ENCODE data around the gene MISP. TPM values are rescaled to one million over a fixed set of nuclear protein-coding genes. Genes with fewer than 3 reads are reported as not detected.
A peak's percentile ranks its signal among the peaks of the same experiment; 100 is the strongest.

Gene MISP
- polyA plus RNA-seq, 2 of the 4 experiments (the other 2 are of a cell fraction) = 46.5 to 62.7 TPM

DNA sequence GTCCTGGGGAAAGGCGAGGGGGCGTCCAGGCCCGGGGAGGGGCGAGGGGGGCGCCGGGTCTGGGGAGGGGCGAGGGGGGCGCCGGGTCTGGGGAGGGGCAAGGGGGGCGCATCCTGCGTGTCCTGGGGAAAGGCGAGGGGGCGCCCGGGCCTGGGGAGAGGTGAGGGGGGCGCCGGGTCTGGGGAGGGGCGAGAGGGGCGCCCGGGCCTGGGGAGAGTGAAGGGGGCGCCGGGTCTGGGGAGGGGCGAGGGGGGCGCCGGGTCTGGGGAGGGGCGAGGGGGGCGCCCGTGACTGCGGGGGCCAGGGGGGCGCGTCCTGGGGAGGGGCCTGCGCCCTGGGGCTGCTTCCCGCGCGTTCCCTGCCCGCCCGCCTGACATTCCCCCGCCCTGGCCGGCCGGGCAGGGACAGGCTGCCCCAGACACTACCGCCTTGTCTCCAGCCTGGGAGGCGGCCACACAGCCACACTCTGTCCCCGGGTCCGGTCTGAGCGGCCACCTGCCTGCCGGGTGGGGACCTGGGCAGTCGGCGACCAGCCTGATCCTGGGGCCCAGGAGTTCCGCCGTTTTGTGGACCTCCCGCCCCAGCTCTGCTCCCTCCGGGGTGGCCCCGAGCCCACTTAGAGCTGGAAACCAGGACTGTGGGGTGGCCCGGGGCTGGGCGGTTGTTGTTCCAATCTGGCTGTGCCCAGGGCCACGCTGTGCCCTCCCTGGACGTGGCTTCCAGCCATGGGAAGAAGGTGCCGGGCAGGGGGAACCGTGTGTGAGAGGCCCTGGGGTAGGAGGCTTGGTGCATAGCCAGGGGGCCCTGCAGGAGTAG is 30.4 kb upstream of the MISP start (continued):
- TF ChIP-seq, protein P1, sequence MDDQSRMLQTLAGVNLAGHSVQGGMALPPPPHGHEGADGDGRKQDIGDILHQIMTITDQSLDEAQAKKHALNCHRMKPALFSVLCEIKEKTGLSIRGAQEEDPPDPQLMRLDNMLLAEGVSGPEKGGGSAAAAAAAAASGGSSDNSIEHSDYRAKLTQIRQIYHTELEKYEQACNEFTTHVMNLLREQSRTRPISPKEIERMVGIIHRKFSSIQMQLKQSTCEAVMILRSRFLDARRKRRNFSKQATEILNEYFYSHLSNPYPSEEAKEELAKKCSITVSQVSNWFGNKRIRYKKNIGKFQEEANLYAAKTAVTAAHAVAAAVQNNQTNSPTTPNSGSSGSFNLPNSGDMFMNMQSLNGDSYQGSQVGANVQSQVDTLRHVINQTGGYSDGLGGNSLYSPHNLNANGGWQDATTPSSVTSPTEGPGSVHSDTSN (IDR thresholded peaks at IDR 0.05) = no peak

DNA sequence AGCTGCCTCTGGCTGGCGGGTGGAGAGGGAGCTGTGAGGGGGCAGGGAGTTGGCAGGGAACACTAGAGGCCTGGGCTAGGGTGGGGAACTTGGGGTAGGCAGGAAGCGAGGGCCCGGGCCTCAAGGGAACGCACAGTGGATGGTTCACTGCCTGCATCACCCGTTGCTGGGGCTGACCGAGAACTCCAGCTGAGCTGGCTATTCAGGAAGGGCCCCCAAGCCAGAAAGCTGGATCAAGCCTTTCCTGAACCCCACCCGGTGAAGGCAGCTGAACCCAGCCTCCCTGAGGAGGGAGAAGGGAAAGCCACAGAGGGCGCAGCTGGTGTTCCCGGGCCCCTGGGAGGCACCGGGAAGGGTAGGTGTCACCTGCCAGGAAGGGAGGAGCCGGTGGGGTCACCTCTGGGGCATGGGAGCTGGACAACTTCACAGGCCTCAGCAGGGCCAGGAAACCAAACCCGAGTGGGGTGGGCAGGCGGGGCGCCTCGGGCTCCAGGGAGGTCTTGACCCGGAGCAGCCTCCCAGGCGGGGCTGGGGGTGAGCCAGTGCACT is 28.3 kb upstream of the MISP start:
- no peak overlapping the region for H3K4me3 ChIP-seq
- H3K4me2 ChIP-seq = no peak overlapping the region
- no peak for ATAC-seq
- H3K27ac ChIP-seq = peak overlapping the region in 1 of 2 experiments; percentile 43; a peak in 2 of 6 replicates
- ChIA-PET POLR2A (no interaction called here), CTCF (interaction anchor here (1.0 to 1.1 kb wide), 2 partner anchors 12 to 33 kb away, joined by 3 to 4 read pairs; no protein-coding TSS in a partner anchor)
- H3K4me1 ChIP-seq = no peaks in the 10 kb centered on the region
- TF ChIP-seq, protein P2, sequence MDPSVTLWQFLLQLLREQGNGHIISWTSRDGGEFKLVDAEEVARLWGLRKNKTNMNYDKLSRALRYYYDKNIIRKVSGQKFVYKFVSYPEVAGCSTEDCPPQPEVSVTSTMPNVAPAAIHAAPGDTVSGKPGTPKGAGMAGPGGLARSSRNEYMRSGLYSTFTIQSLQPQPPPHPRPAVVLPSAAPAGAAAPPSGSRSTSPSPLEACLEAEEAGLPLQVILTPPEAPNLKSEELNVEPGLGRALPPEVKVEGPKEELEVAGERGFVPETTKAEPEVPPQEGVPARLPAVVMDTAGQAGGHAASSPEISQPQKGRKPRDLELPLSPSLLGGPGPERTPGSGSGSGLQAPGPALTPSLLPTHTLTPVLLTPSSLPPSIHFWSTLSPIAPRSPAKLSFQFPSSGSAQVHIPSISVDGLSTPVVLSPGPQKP (IDR thresholded peaks at IDR 0.05; ENCODE audit: low read depth, low read length) = no peak
- TF ChIP-seq RFX5 (IDR thresholded peaks at IDR 0.05) (peak; percentile 64; the same call in 1 of the 2 replicates), EP300 (IDR thresholded peaks at IDR 0.05) (no peak), SREBF2 (IDR thresholded peaks at IDR 0.05) (no peak), HDAC2 (IDR thresholded peaks at IDR 0.05) (no peak), HOXB13 (CRISPR knock-in tag; IDR thresholded peaks at IDR 0.05; ENCODE audit: low read depth) (no peak), GATA3 (IDR thresholded peaks at IDR 0.05; ENCODE audit: borderline replicate concordance) (no peak)
- TF ChIP-seq, protein P3, sequence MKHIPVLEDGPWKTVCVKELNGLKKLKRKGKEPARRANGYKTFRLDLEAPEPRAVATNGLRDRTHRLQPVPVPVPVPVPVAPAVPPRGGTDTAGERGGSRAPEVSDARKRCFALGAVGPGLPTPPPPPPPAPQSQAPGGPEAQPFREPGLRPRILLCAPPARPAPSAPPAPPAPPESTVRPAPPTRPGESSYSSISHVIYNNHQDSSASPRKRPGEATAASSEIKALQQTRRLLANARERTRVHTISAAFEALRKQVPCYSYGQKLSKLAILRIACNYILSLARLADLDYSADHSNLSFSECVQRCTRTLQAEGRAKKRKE (CRISPR knock-in tag; IDR thresholded peaks at IDR 0.05; ENCODE audit: low read depth) = no peak
- WGBS (ENCODE audit: missing lambda C conversion rate) = 64% methylated on average over 5 of the region's 17 CpGs
- no peak for DNase-seq (ENCODE audit: low read depth in 1 of 2, low spot score in 1 of 2)
- no peaks in the 10 kb centered on the region for H3K9me3 ChIP-seq
- no peak for FAIRE-seq

DNA sequence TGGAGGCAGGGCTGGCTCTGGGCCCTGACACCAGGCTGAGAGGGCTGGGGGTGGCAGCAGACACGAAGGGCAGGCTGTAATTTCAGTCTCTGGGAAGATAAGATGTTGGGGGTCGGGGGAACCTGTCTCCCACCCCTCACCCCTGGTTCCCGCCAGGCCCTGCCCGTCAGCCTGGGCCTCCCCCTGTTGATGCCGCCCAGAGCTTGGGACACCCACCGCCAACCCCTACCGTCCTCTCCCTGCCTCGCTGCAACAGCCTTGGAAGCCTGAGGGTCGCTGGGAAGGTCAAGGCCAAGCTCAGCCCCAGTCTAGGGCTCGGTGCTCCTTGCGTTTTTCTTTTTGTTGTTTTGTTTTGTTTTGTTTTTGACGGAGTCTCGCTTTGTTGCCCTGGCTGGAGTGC is 27.7 kb upstream of the MISP start:
- H3K4me1 ChIP-seq = no peaks in the 10 kb centered on the region
- ChIA-PET CTCF (interaction anchor here (1.0 to 1.1 kb wide), 3 partner anchors 10 to 32 kb away, joined by 3 to 7 read pairs (median 4); no protein-coding TSS in a partner anchor), POLR2A (interaction anchor here (0.5 kb wide), 1 partner anchor 204 kb away, joined by 8 read pairs; no protein-coding TSS in a partner anchor)
- H3K4me3 ChIP-seq = no peak overlapping the region
- no peak for DNase-seq (ENCODE audit: low read depth in 1 of 2, low spot score in 1 of 2)
- WGBS (ENCODE audit: missing lambda C conversion rate) = 91% methylated on average over 13 of the region's 13 CpGs
- no peaks in the 10 kb centered on the region for H3K9me3 ChIP-seq
- H3K27ac ChIP-seq = no peak overlapping the region
- TF ChIP-seq CHD4 (IDR thresholded peaks at IDR 0.05; ENCODE audit: borderline replicate concordance) = no peak
- TF ChIP-seq, protein P2 (IDR thresholded peaks at IDR 0.05; ENCODE audit: low read depth, low read length) = no peak
- TF ChIP-seq CEBPB (IDR thresholded peaks at IDR 0.05) = no peak
- no peak for TF ChIP-seq BHLHE40 (IDR thresholded peaks at IDR 0.05; ENCODE audit: low read depth, low read length)
- no peak for TF ChIP-seq RNF2 (IDR thresholded peaks at IDR 0.05; ENCODE audit: borderline replicate concordance, low read depth)
- no peak overlapping the region for H3K4me2 ChIP-seq
- ATAC-seq = no peak
- no peak for FAIRE-seq

DNA sequence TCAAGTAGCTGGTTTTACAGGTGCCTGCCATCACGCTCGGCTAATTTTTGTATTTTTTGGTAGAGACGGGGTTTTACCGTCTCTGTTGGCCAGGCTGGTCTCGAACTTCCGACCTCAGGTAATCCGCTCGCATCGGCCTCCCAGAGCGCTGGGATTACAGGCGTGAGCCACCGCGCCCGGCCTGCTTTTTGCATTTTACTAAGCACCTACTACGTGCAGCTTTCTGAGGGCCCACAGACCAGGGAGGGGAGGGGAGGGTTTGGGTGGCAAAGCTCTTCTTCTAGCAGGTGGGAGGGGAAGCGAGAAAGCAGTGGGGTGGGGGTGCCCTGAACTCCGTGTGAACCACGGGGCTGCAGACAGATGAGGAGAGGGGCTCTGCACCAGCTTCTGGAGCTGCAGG is 27.2 kb upstream of the MISP start:
- DNase-seq (ENCODE audit: low read depth in 1 of 2, low spot score in 1 of 2) = no peak
- ChIA-PET POLR2A (interaction anchor here (0.5 kb wide), 1 partner anchor 203 kb away, joined by 8 read pairs; no protein-coding TSS in a partner anchor), CTCF (interaction anchor here (1.1 kb wide), 2 partner anchors 10 to 32 kb away, joined by 3 to 7 read pairs; no protein-coding TSS in a partner anchor)
- Histone ChIP-seq H3K4me3 (no peak overlapping the region), H3K4me1 (no peaks in the 10 kb centered on the region), H3K27ac (no peak overlapping the region), H3K9me3 (no peaks in the 10 kb centered on the region), H3K4me2 (no peak overlapping the region)
- no peak for FAIRE-seq
- WGBS (ENCODE audit: missing lambda C conversion rate) = 96% methylated on average over 13 of the region's 18 CpGs
- TF ChIP-seq CEBPB (IDR thresholded peaks at IDR 0.05) (no peak), KDM1A (IDR thresholded peaks at IDR 0.05; ENCODE audit: low read depth) (no peak), JUN (IDR thresholded peaks at IDR 0.05) (no peak), HOXB13 (CRISPR knock-in tag; IDR thresholded peaks at IDR 0.05; ENCODE audit: low read depth) (no peak), HEYL (CRISPR knock-in tag; IDR thresholded peaks at IDR 0.05) (no peak)
- TF ChIP-seq, protein P4, sequence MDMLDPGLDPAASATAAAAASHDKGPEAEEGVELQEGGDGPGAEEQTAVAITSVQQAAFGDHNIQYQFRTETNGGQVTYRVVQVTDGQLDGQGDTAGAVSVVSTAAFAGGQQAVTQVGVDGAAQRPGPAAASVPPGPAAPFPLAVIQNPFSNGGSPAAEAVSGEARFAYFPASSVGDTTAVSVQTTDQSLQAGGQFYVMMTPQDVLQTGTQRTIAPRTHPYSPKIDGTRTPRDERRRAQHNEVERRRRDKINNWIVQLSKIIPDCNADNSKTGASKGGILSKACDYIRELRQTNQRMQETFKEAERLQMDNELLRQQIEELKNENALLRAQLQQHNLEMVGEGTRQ (IDR thresholded peaks at IDR 0.05) = no peak
- no peak for ATAC-seq
